C4-2B (cell line): ENCODE measurements around the gene ZEB2.

Experiments
- CTCF ChIP-seq: fragments of 450-650 bp; conservative IDR thresholded peaks from 2 replicates; pipeline ENCODE4 v1.5.1; 2017; ENCODE audit warnings: mild to moderate bottlenecking
- ZFX ChIP-seq: fragments of 450-650 bp; IDR thresholded peaks from 2 replicates; pipeline ENCODE4 v1.6.1; 2017

- no peak for TF ChIP-seq CTCF
- no peak for TF ChIP-seq ZFX
These were observed 74.7 kb downstream of the ZEB2 start for GRCh38 chr2:144445196-144445595.
